SK-N-SH treated with all-trans-retinoic acid at 6 μM for 48 hours (cell line): ENCODE measurements around the gene PTPN18.
"Not testable (repeated sequence)": the region's sequence is repeated elsewhere in the genome, so short reads cannot be mapped to it uniquely, and the experiment has no call there.

Experiments
- ATAC-seq: fragments of 200-7000 bp; cut with Tn5 transposase; 3 replicates; pipeline ENCODE4 v1.9.1; 2020; ENCODE audit warnings: mild to moderate bottlenecking, moderate library complexity
- ARNTL ChIP-seq: fragments of 450-650 bp; formaldehyde crosslinking; IDR thresholded peaks from 2 replicates; pipeline ENCODE4 v1.5.0; 2020; ENCODE audit warnings: low read depth, mild to moderate bottlenecking, moderate library complexity, borderline replicate concordance
- CSDC2 ChIP-seq: fragments of 250-450 bp; sonication (Bioruptor Pico); IDR thresholded peaks from 2 replicates; pipeline ENCODE4 v1.5.0; 2020; ENCODE audit warnings: mild to moderate bottlenecking, moderate library complexity
- CSRNP3 ChIP-seq: fragments of 250-450 bp; sonication (Bioruptor Pico); IDR thresholded peaks from 2 replicates; pipeline ENCODE4 v1.5.1; 2021; ENCODE audit warnings: mild to moderate bottlenecking, moderate library complexity
- ISL1 ChIP-seq: fragments of 250-450 bp; sonication (Bioruptor Pico); IDR thresholded peaks from 2 replicates; pipeline ENCODE4 v2.1.2; 2022; ENCODE audit warnings: mild to moderate bottlenecking, moderate library complexity
- OSR1 ChIP-seq: fragments of 250-450 bp; sonication (Bioruptor Pico); IDR thresholded peaks from 2 replicates; pipeline ENCODE4 v1.8.0; 2022; ENCODE audit warnings: moderate library complexity, mild to moderate bottlenecking, inconsistent platforms
- PATZ1 ChIP-seq: fragments of 250-450 bp; sonication (Bioruptor Pico); IDR thresholded peaks from 2 replicates; pipeline ENCODE4 v1.8.0; 2020; ENCODE audit warnings: mild to moderate bottlenecking, moderate library complexity, borderline replicate concordance
- POU6F1 ChIP-seq: fragments of 250-450 bp; sonication (Bioruptor Pico); IDR thresholded peaks from 2 replicates; pipeline ENCODE4 v1.8.0; 2021; ENCODE audit warnings: low read depth, mild to moderate bottlenecking, moderate library complexity, borderline replicate concordance
- PPARA ChIP-seq: fragments of 250-450 bp; sonication (Bioruptor Pico); IDR thresholded peaks from 2 replicates; pipeline ENCODE4 v1.5.0; 2020; ENCODE audit warnings: mild to moderate bottlenecking, borderline replicate concordance
- RARB ChIP-seq: fragments of 250-450 bp; sonication (Bioruptor Pico); IDR thresholded peaks from 2 replicates; pipeline ENCODE4 v1.8.0; 2021; ENCODE audit warnings: mild to moderate bottlenecking, moderate library complexity
- SNAI2 ChIP-seq: fragments of 250-450 bp; sonication (Bioruptor Pico); IDR thresholded peaks from 2 replicates; pipeline ENCODE4 v1.5.0; 2020; ENCODE audit warnings: mild to moderate bottlenecking, moderate library complexity
- TOX ChIP-seq: fragments of 250-450 bp; sonication (Bioruptor Pico); IDR thresholded peaks from 2 replicates; pipeline ENCODE4 v1.8.0; 2021; ENCODE audit warnings: mild to moderate bottlenecking, moderate library complexity, borderline replicate concordance
- ZC3H10 ChIP-seq: fragments of 250-450 bp; sonication (Bioruptor Pico); IDR thresholded peaks from 2 replicates; pipeline ENCODE4 v1.5.1; 2021; ENCODE audit warnings: mild to moderate bottlenecking, moderate library complexity
- ZNF70 ChIP-seq: fragments of 450-650 bp; formaldehyde crosslinking; IDR thresholded peaks from 2 replicates; pipeline ENCODE4 v1.5.0; 2020; ENCODE audit warnings: mild to moderate bottlenecking, moderate library complexity

PTPN18 gene

GRCh38 chr2:130393318-130393910 lies 37.6 kb downstream of the PTPN18 start:
- no peak for ATAC-seq
- TF ChIP-seq ZC3H10 (no peak), SNAI2 (no peak), CSRNP3 (CRISPR knock-in tag) (no peak), ZNF70 (CRISPR knock-in tag) (no peak), PPARA (CRISPR knock-in tag) (no peak), POU6F1 (CRISPR knock-in tag) (no peak), PATZ1 (CRISPR knock-in tag) (no peak), OSR1 (CRISPR knock-in tag) (no peak), ARNTL (no peak), ISL1 (CRISPR knock-in tag) (no peak), CSDC2 (CRISPR knock-in tag) (no peak), TOX (no peak), RARB (CRISPR knock-in tag) (no peak)

GRCh38 chr2:130406280-130406679 lies 50.4 kb downstream of the PTPN18 start:
- ATAC-seq: not testable (repeated sequence)

GRCh38 chr2:130416693-130417092 lies 60.8 kb downstream of the PTPN18 start:
- ATAC-seq: not testable (repeated sequence)

GRCh38 chr2:130418845-130419244 lies 63.0 kb downstream of the PTPN18 start:
- not testable (repeated sequence) for ATAC-seq
